Endodermal cell (in vitro differentiated cells): Measurements from ENCODE around the gene CHRDL1. TPM values are rescaled to one million over a fixed set of nuclear protein-coding genes. Genes with fewer than 3 reads are reported as not detected.

ENCODE experiments used
- DNase-seq: peaks from one replicate; pipeline ENCODE4 v3.0.0-alpha.2; 2017
- H3K27ac ChIP-seq: 2 replicates; pipeline ENCODE4 v1.5.1; 2013; ENCODE audit warnings: mild to moderate bottlenecking, low read depth, low read length, moderate library complexity
- H3K27me3 ChIP-seq: 2 replicates; pipeline ENCODE4 v1.6.1; 2013; ENCODE audit warnings: mild to moderate bottlenecking, low read length, moderate library complexity; ENCODE audit not compliant: insufficient read depth, control insufficient read depth, poor library complexity, severe bottlenecking
- H3K36me3 ChIP-seq: 2 replicates; pipeline ENCODE4 v1.7.0; 2013; ENCODE audit warnings: mild to moderate bottlenecking, low read length, moderate library complexity; ENCODE audit not compliant: control insufficient read depth, insufficient read depth
- H3K4me1 ChIP-seq: one replicate; pipeline ENCODE4 v1.7.0; 2013; ENCODE audit warnings: low read length; ENCODE audit not compliant: control insufficient read depth, insufficient read depth
- H3K4me3 ChIP-seq: 2 replicates; pipeline ENCODE4 v1.5.1; 2013; ENCODE audit warnings: mild to moderate bottlenecking, low read length, moderate library complexity
- H3K9ac ChIP-seq: 2 replicates; pipeline ENCODE4 v1.6.1; 2013; ENCODE audit warnings: mild to moderate bottlenecking, low read length, moderate library complexity; ENCODE audit not compliant: poor library complexity, severe bottlenecking; ENCODE audit errors: extremely low read depth
- H3K9me3 ChIP-seq: 2 replicates; pipeline ENCODE4 v1.6.1; 2013; ENCODE audit warnings: mild to moderate bottlenecking, low read length, moderate library complexity; ENCODE audit not compliant: control insufficient read depth
- H3K27ac Mint-ChIP-seq: 2 replicates; pipeline ENCODE4 v1.8.0; 2020; ENCODE audit warnings: mixed read lengths
- H3K27me3 Mint-ChIP-seq: 2 replicates; pipeline ENCODE4 v1.8.0; 2021; ENCODE audit warnings: mild to moderate bottlenecking, mixed read lengths; ENCODE audit not compliant: insufficient read depth
- H3K36me3 Mint-ChIP-seq: 2 replicates; pipeline ENCODE4 v1.8.0; 2020; ENCODE audit warnings: low read depth, mixed read lengths
- H3K4me1 Mint-ChIP-seq: 2 replicates; pipeline ENCODE4 v1.8.0; 2020; ENCODE audit warnings: mixed read lengths
- H3K4me3 Mint-ChIP-seq: 2 replicates; pipeline ENCODE4 v1.8.0; 2020; ENCODE audit warnings: mild to moderate bottlenecking, moderate library complexity, mixed read lengths
- H3K9me3 Mint-ChIP-seq: 2 replicates; pipeline ENCODE4 v1.8.0; 2020; ENCODE audit warnings: mild to moderate bottlenecking, mixed read lengths
- CTCF ChIP-seq: fragments of 200-600 bp; sonication (generic); conservative IDR thresholded peaks from 2 replicates; pipeline ENCODE4 v1.5.0; 2021; ENCODE audit warnings: antibody characterized with exemption, mild to moderate bottlenecking
- WGBS, 2 experiments: methylation state at CpG; one replicate each; pipeline versions ENCODE4 v1.1.5 to v1.1.7; 2013; ENCODE audit warnings: missing lambda C conversion rate in 2 of 2, mixed read lengths in 1 of 2; ENCODE audit not compliant: insufficient coverage in 1 of 2, insufficient read length in 1 of 2; 5-methylcytosine and 5-hydroxymethylcytosine counted together
- total RNA-seq, 2 donors: library from RNA; stranded (reverse); fragmentation: NEBNext Ultra II Directional in 1 of 2; extraction: Animal tissue kit (Norgen Biotek cat#: 25700) in 1 of 2; gene quantifications; 2 replicates in 1 of 2; 3 replicates in 1 of 2; pipeline ENCODE4 v1.2.1, GENCODE V29; 2021

Gene CHRDL1
- total RNA-seq, 2 donors from 2014 or later: 2.2 to 3.6 TPM

- no peak for DNase-seq
- WGBS, 2 experiments: 89% methylated on average over 2 of the region's 2 CpGs; no CpG with 5 or more reads in 1 of the 2 experiments
- no peak for TF ChIP-seq CTCF
Observed at GRCh38 chrX:110706446-110706845, 89.2 kb downstream of the CHRDL1 start.

GRCh38 chrX:110703641-110704040 lies 92.0 kb downstream of the CHRDL1 start:
- 67 to 90% methylated on average over 1 to 4 of the region's 4 CpGs for WGBS, 2 experiments
- Histone ChIP-seq H3K4me1 (no peaks in the 10 kb centered on the region), H3K36me3 (no peaks in the 10 kb centered on the region), H3K4me3 (no peak overlapping the region), H3K27ac (no peak overlapping the region), H3K27me3 (no peaks in the 10 kb centered on the region), H3K9me3 (no peaks in the 10 kb centered on the region), H3K9ac (no peak overlapping the region)
- Mint-ChIP-seq H3K9me3 (peaks cover 14% of the 10 kb centered on the region), H3K4me3 (no peak overlapping the region), H3K4me1 (peaks cover 4% of the 10 kb centered on the region), H3K27me3 (no peaks in the 10 kb centered on the region), H3K27ac (no peak overlapping the region), H3K36me3 (no peaks in the 10 kb centered on the region)
- TF ChIP-seq CTCF: no peak
- DNase-seq: no peak

More at GRCh38 chrX:110706446-110706845, 89.2 kb downstream of the CHRDL1 start:
- Histone ChIP-seq H3K27ac (no peak overlapping the region), H3K9me3 (no peaks in the 10 kb centered on the region), H3K4me1 (no peaks in the 10 kb centered on the region), H3K4me3 (no peak overlapping the region), H3K36me3 (no peaks in the 10 kb centered on the region), H3K27me3 (no peaks in the 10 kb centered on the region), H3K9ac (no peak overlapping the region)
- Mint-ChIP-seq H3K27ac (no peak overlapping the region), H3K36me3 (no peaks in the 10 kb centered on the region), H3K9me3 (peaks cover 14% of the 10 kb centered on the region), H3K27me3 (no peaks in the 10 kb centered on the region), H3K4me3 (no peak overlapping the region), H3K4me1 (no peaks in the 10 kb centered on the region)

- no peak overlapping the region for H3K27ac ChIP-seq
- Mint-ChIP-seq H3K4me3 (no peak overlapping the region), H3K27me3 (no peaks in the 10 kb centered on the region), H3K4me1 (peaks cover 10% of the 10 kb centered on the region), H3K27ac (no peak overlapping the region), H3K9me3 (no peaks in the 10 kb centered on the region), H3K36me3 (no peaks in the 10 kb centered on the region)
- no peak overlapping the region for H3K9ac ChIP-seq
- H3K9me3 ChIP-seq: no peaks in the 10 kb centered on the region
- no peak for TF ChIP-seq CTCF
- no peak overlapping the region for H3K4me3 ChIP-seq
- no peaks in the 10 kb centered on the region for H3K27me3 ChIP-seq
- no peaks in the 10 kb centered on the region for H3K4me1 ChIP-seq
- no peaks in the 10 kb centered on the region for H3K36me3 ChIP-seq
- DNase-seq: no peak
Observed at GRCh38 chrX:110699109-110699508, 96.5 kb downstream of the CHRDL1 start.
